Activated CD8-positive, alpha-beta T cell treated with anti-CD3 and anti-CD28 coated beads for 36 hours (primary cell): ENCODE results near the gene MVB12B. TPM values are rescaled to one million over a fixed set of nuclear protein-coding genes. Genes with fewer than 3 reads are reported as not detected.
A peak's percentile ranks its signal among the peaks of the same experiment; 100 is the strongest.

ENCODE experiments used
- ATAC-seq: fragments of 200-7000 bp; cut with Tn5 transposase; one replicate; pipeline ENCODE4 v1.10.0; 2021; ENCODE audit warnings: mild to moderate bottlenecking, moderate library complexity
- CTCF ChIA-PET: fragments of 350-600 bp; sonication (Branson Sonifier 250); formaldehyde crosslinking; loops from one replicate; lab custom pipeline; 2021; ENCODE audit warnings: antibody characterized with exemption; lab: Charles Lee
- POLR2A ChIA-PET: fragments of 350-600 bp; sonication (Branson Sonifier 250); formaldehyde crosslinking; loops from one replicate; lab custom pipeline; 2021; ENCODE audit warnings: antibody characterized with exemption; lab: Charles Lee
- DNase-seq: peaks from one replicate; pipeline ENCODE4 v3.0.0-alpha.2; 2020
- H3K27ac Mint-ChIP-seq: one replicate; pipeline ENCODE4 v1.8.0; 2021; ENCODE audit warnings: mild to moderate bottlenecking, mixed read lengths
- H3K27me3 Mint-ChIP-seq: one replicate; pipeline ENCODE4 v1.8.0; 2021; ENCODE audit warnings: mixed read lengths
- H3K36me3 Mint-ChIP-seq: one replicate; pipeline ENCODE4 v1.8.0; 2021; ENCODE audit warnings: low read depth, mixed read lengths
- H3K4me1 Mint-ChIP-seq: one replicate; pipeline ENCODE4 v1.8.0; 2021; ENCODE audit warnings: low read depth, mixed read lengths
- H3K4me3 Mint-ChIP-seq: one replicate; pipeline ENCODE4 v1.8.0; 2021; ENCODE audit warnings: mild to moderate bottlenecking, moderate library complexity, mixed read lengths
- H3K9me3 Mint-ChIP-seq: one replicate; pipeline ENCODE4 v1.8.0; 2021; ENCODE audit warnings: mixed read lengths
- CTCF ChIP-seq: fragments of 200-600 bp; IDR thresholded peaks from one replicate; pipeline ENCODE4 v1.8.0; 2022; ENCODE audit warnings: antibody characterized with exemption, mild to moderate bottlenecking
- intact Hi-C: fragments of 100-400 bp; cut with micrococcal nuclease; formaldehyde crosslinking; loops from one replicate; pipeline ENCODE4 v1.10.0; 2022
- total RNA-seq, 2 experiments: library from RNA; stranded (reverse); gene quantifications; one replicate each; pipeline ENCODE4 v1.2.3, GENCODE V29; 2021

The MVB12B gene
- total RNA-seq, 2 experiments from 2014 or later: 6.4 to 6.6 TPM

GRCh38 chr9:126327714-126328185 is 1.1 kb downstream of the MVB12B start:
- H3K27ac Mint-ChIP-seq: peak overlapping the region; percentile 70
- H3K27me3 Mint-ChIP-seq: no peaks in the 10 kb centered on the region
- TF ChIP-seq CTCF: no peak
- H3K4me1 Mint-ChIP-seq: peaks cover 49% of the 10 kb centered on the region
- peaks cover 7% of the 10 kb centered on the region for H3K9me3 Mint-ChIP-seq
- ChIA-PET POLR2A (interaction anchor here (0.6 to 3.2 kb wide), 7 partner anchors 8 to 161 kb away, joined by 3 to 16 read pairs (median 3); no protein-coding TSS in a partner anchor), CTCF (interaction anchor here (1.1 to 4.1 kb wide), 7 partner anchors 10 to 163 kb away, joined by 3 to 23 read pairs (median 7); no protein-coding TSS in a partner anchor)
- intact Hi-C loops: loop anchor here (5.0 kb wide), 1 partner anchor 70 kb away; no protein-coding TSS in a partner anchor
- peak overlapping the region; percentile 66 for H3K4me3 Mint-ChIP-seq
- peaks cover 3% of the 10 kb centered on the region for H3K36me3 Mint-ChIP-seq
- ATAC-seq (no peak), DNase-seq (no peak)

GRCh38 chr9:126328407-126328806 is 1.8 kb downstream of the MVB12B start:
- intact Hi-C loops: loop anchor here (5.0 kb wide), 1 partner anchor 69 kb away; no protein-coding TSS in a partner anchor
- peaks cover 7% of the 10 kb centered on the region for H3K9me3 Mint-ChIP-seq
- H3K4me3 Mint-ChIP-seq: peak overlapping the region; percentile 66

GRCh38 chr9:126329476-126330275 is 3.0 kb downstream of the MVB12B start:
- DNase-seq (peak; percentile 49), ATAC-seq (peak; percentile 63)
- H3K27me3 Mint-ChIP-seq: no peaks in the 10 kb centered on the region
- no peak overlapping the region for H3K4me3 Mint-ChIP-seq
- POLR2A ChIA-PET: interaction anchor here (0.7 to 1.5 kb wide), 2 partner anchors 66 to 187 kb away, joined by 3 to 4 read pairs; no protein-coding TSS in a partner anchor
- H3K4me1 Mint-ChIP-seq: peaks cover 49% of the 10 kb centered on the region
- intact Hi-C loops: loop anchor here (5.0 kb wide), 1 partner anchor 68 kb away; no protein-coding TSS in a partner anchor
- H3K27ac Mint-ChIP-seq: peak overlapping the region; percentile 62
- H3K9me3 Mint-ChIP-seq: peaks cover 2% of the 10 kb centered on the region
- CTCF ChIA-PET: interaction anchor here (1.2 to 2.9 kb wide), 4 partner anchors 12 to 69 kb away, joined by 3 to 23 read pairs (median 12); no protein-coding TSS in a partner anchor
- H3K36me3 Mint-ChIP-seq: peaks cover 1% of the 10 kb centered on the region
- TF ChIP-seq CTCF: no peak

More at GRCh38 chr9:126328407-126328806, 1.8 kb downstream of the MVB12B start:
- no peak for TF ChIP-seq CTCF
- DNase-seq: no peak
- no peak for ATAC-seq
- H3K27me3 Mint-ChIP-seq: no peaks in the 10 kb centered on the region
- H3K27ac Mint-ChIP-seq: peak overlapping the region; percentile 70
- peaks cover 49% of the 10 kb centered on the region for H3K4me1 Mint-ChIP-seq
- ChIA-PET CTCF (interaction anchor here (0.7 to 4.1 kb wide), 10 partner anchors 10 to 230 kb away, joined by 3 to 23 read pairs (median 6); no protein-coding TSS in a partner anchor), POLR2A (interaction anchor here (0.6 to 1.1 kb wide), 5 partner anchors 8 to 160 kb away, joined by 3 to 4 read pairs (median 3); no protein-coding TSS in a partner anchor)
- peaks cover 3% of the 10 kb centered on the region for H3K36me3 Mint-ChIP-seq

GRCh38 chr9:126330536-126330935 is 3.9 kb downstream of the MVB12B start:
- Mint-ChIP-seq H3K4me3 (no peak overlapping the region), H3K4me1 (peaks cover 49% of the 10 kb centered on the region), H3K9me3 (no peaks in the 10 kb centered on the region), H3K27ac (peak overlapping the region; percentile 4), H3K36me3 (peaks cover 1% of the 10 kb centered on the region), H3K27me3 (no peaks in the 10 kb centered on the region)
- POLR2A ChIA-PET: interaction anchor here (1.5 kb wide), 1 partner anchor 65 kb away, joined by 4 read pairs; no protein-coding TSS in a partner anchor
- ATAC-seq: no peak
- TF ChIP-seq CTCF: no peak
- intact Hi-C loops: no loop called here
- DNase-seq: no peak
- CTCF ChIA-PET: interaction anchor here (2.3 kb wide), 1 partner anchor 66 kb away, joined by 9 read pairs; no protein-coding TSS in a partner anchor
